ENCODE results near the gene SMTNL2. TPM values are rescaled to one million over a fixed set of nuclear protein-coding genes. Genes with fewer than 3 reads are reported as not detected.

Gene SMTNL2
- total RNA-seq, 2 experiments from 2014 or later, result not detected

GRCh38 chr17:4573669-4574068 is 10.7 kb upstream of the SMTNL2 start:
- no peaks in the 10 kb centered on the region for H3K27me3 ChIP-seq (ENCODE audit: control insufficient read depth in 1 of 2, insufficient read depth in 2 of 2, low read length in 2 of 2)
- H3K27ac ChIP-seq (ENCODE audit: low read depth in 1 of 2, low read length in 2 of 2), result no peak overlapping the region
- H3K4me1 ChIP-seq (ENCODE audit: insufficient read depth, low read length), result peaks cover 9% of the 10 kb centered on the region
- ATAC-seq (ENCODE audit: poor library complexity) (peak; percentile 95), DNase-seq (peak in 9 of 14 experiments; percentile 16 to 87 (median 23))
- H3K4me3 ChIP-seq (ENCODE audit: low read length), result no peak overlapping the region
- CTCF ChIA-PET, result interaction anchor here (0.6 kb wide), 1 partner anchor 24 kb away, joined by 4 read pairs; no protein-coding TSS in a partner anchor
- no peaks in the 10 kb centered on the region for H3K36me3 ChIP-seq (ENCODE audit: insufficient read depth, low read length)
- no peaks in the 10 kb centered on the region for H3K27me3 Mint-ChIP-seq
- POLR2A ChIA-PET, result no interaction called here
- no peak overlapping the region for H3K4me3 Mint-ChIP-seq
- H3K36me3 Mint-ChIP-seq (ENCODE audit: low read depth), result no peaks in the 10 kb centered on the region
- H3K4me1 Mint-ChIP-seq (ENCODE audit: low read depth), result peaks cover 15% of the 10 kb centered on the region
- H3K9me3 ChIP-seq (ENCODE audit: control insufficient read depth in 1 of 2, insufficient read depth in 1 of 2, low read length in 2 of 2), result peaks cover 0 to 5% of the 10 kb centered on the region in 2 experiments
- intact Hi-C loops (cut with DNase I, micrococcal nuclease), result no loop called here
- no peak for TF ChIP-seq CTCF (IDR thresholded peaks at IDR 0.05)
- no peak overlapping the region for H3K27ac Mint-ChIP-seq
- H3K9me3 Mint-ChIP-seq, result no peaks in the 10 kb centered on the region

- no peak for ATAC-seq (ENCODE audit: poor library complexity)
- H3K4me1 ChIP-seq (ENCODE audit: insufficient read depth, low read length), result peaks cover 9% of the 10 kb centered on the region
- no peak for TF ChIP-seq CTCF (IDR thresholded peaks at IDR 0.05)
- no peaks in the 10 kb centered on the region for H3K9me3 Mint-ChIP-seq
- H3K36me3 Mint-ChIP-seq (ENCODE audit: low read depth), result no peaks in the 10 kb centered on the region
- H3K36me3 ChIP-seq (ENCODE audit: insufficient read depth, low read length), result no peaks in the 10 kb centered on the region
- H3K9me3 ChIP-seq (ENCODE audit: control insufficient read depth in 1 of 2, insufficient read depth in 1 of 2, low read length in 2 of 2), result peaks cover 0 to 5% of the 10 kb centered on the region in 2 experiments
- no peaks in the 10 kb centered on the region for H3K27me3 Mint-ChIP-seq
- ChIA-PET POLR2A (no interaction called here), CTCF (no interaction called here)
- H3K27ac ChIP-seq (ENCODE audit: low read depth in 1 of 2, low read length in 2 of 2), result no peak overlapping the region
- H3K27me3 ChIP-seq (ENCODE audit: control insufficient read depth in 1 of 2, insufficient read depth in 2 of 2, low read length in 2 of 2), result no peaks in the 10 kb centered on the region
- H3K4me3 ChIP-seq (ENCODE audit: low read length), result no peak overlapping the region
- peaks cover 15% of the 10 kb centered on the region for H3K4me1 Mint-ChIP-seq (ENCODE audit: low read depth)
- no peak overlapping the region for H3K4me3 Mint-ChIP-seq
- no peak overlapping the region for H3K27ac Mint-ChIP-seq
- intact Hi-C loops (cut with DNase I, micrococcal nuclease), result no loop called here
- DNase-seq, result no peak
Observed at GRCh38 chr17:4574448-4575045, 9.8 kb upstream of the SMTNL2 start.

- ATAC-seq (ENCODE audit: poor library complexity) (no peak), DNase-seq (no peak)
- Histone ChIP-seq H3K36me3 (ENCODE audit: insufficient read depth, low read length) (no peaks in the 10 kb centered on the region), H3K4me1 (ENCODE audit: insufficient read depth, low read length) (peaks cover 9% of the 10 kb centered on the region), H3K4me3 (ENCODE audit: low read length) (no peak overlapping the region), H3K27me3 (ENCODE audit: control insufficient read depth in 1 of 2, insufficient read depth in 2 of 2, low read length in 2 of 2) (no peaks in the 10 kb centered on the region), H3K9me3 (ENCODE audit: control insufficient read depth in 1 of 2, insufficient read depth in 1 of 2, low read length in 2 of 2) (peaks cover 0 to 5% of the 10 kb centered on the region in 2 experiments), H3K27ac (ENCODE audit: low read depth in 1 of 2, low read length in 2 of 2) (no peak overlapping the region)
- Mint-ChIP-seq H3K27me3 (peaks cover 4% of the 10 kb centered on the region), H3K27ac (no peak overlapping the region), H3K4me1 (ENCODE audit: low read depth) (peaks cover 15% of the 10 kb centered on the region), H3K4me3 (no peak overlapping the region), H3K36me3 (ENCODE audit: low read depth) (no peaks in the 10 kb centered on the region), H3K9me3 (no peaks in the 10 kb centered on the region)
- POLR2A ChIA-PET, result no interaction called here
- CTCF ChIA-PET, result no interaction called here
- intact Hi-C loops (cut with DNase I, micrococcal nuclease), result no loop called here
- no peak for TF ChIP-seq CTCF (IDR thresholded peaks at IDR 0.05)
Observed at GRCh38 chr17:4576161-4576558, 8.2 kb upstream of the SMTNL2 start.
